Loucy (cell line): ENCODE data around the gene SYCP1.
"Not testable (repeated sequence)": the region's sequence is repeated elsewhere in the genome, so short reads cannot be mapped to it uniquely, and the experiment has no call there.

ENCODE experiments used
- H2AFZ ChIP-seq: fragments of 200-600 bp; sonication (generic); 2 replicates; pipeline ENCODE4 v1.6.0; 2016; ENCODE audit warnings: antibody characterized with exemption, mild to moderate bottlenecking, low read length, moderate library complexity
- H3F3A ChIP-seq: fragments of 200-600 bp; 2 replicates; pipeline ENCODE4 v1.6.0; 2016; ENCODE audit warnings: antibody characterized with exemption, low read depth, mild to moderate bottlenecking
- H3K27me3 ChIP-seq: fragments of 200-600 bp; sonication (generic); 2 replicates; pipeline ENCODE4 v1.6.1; 2014; ENCODE audit warnings: low read length, mild to moderate bottlenecking; ENCODE audit not compliant: insufficient read depth, poor library complexity, severe bottlenecking
- H3K36me3 ChIP-seq: fragments of 200-600 bp; sonication (generic); 2 replicates; pipeline ENCODE4 v1.6.1; 2016; ENCODE audit warnings: low read length; ENCODE audit not compliant: insufficient read depth
- H3K4me1 ChIP-seq: fragments of 200-600 bp; sonication (generic); 2 replicates; pipeline ENCODE4 v1.5.1; 2014; ENCODE audit warnings: low read length, mild to moderate bottlenecking; ENCODE audit not compliant: insufficient read depth, poor library complexity, severe bottlenecking
- H3K4me2 ChIP-seq: fragments of 200-600 bp; sonication (generic); 2 replicates; pipeline ENCODE4 v1.6.0; 2014; ENCODE audit warnings: antibody characterized with exemption, low read length, low read depth, mild to moderate bottlenecking; ENCODE audit not compliant: poor library complexity, severe bottlenecking
- H3K4me3 ChIP-seq: fragments of 200-600 bp; sonication (generic); 2 replicates; pipeline ENCODE4 v1.5.1; 2014; ENCODE audit warnings: low read length, mild to moderate bottlenecking, mixed read lengths; ENCODE audit not compliant: poor library complexity, severe bottlenecking
- H3K79me2 ChIP-seq: fragments of 200-600 bp; sonication (generic); 2 replicates; pipeline ENCODE4 v1.6.1; 2014; ENCODE audit warnings: low read length; ENCODE audit not compliant: insufficient read depth
- H3K9ac ChIP-seq: fragments of 200-600 bp; sonication (generic); 2 replicates; pipeline ENCODE4 v1.6.0; 2014; ENCODE audit warnings: mild to moderate bottlenecking, low read depth, low read length, moderate library complexity; ENCODE audit not compliant: poor library complexity, severe bottlenecking
- H3K9me2 ChIP-seq: fragments of 200-600 bp; sonication (generic); replicated peaks from 2 replicates; pipeline ENCODE4 v1.6.1; 2016; ENCODE audit warnings: low read depth, low read length, mixed read lengths
- H3K9me3 ChIP-seq: fragments of 200-600 bp; sonication (generic); 2 replicates; pipeline ENCODE4 v1.6.1; 2014; ENCODE audit warnings: mild to moderate bottlenecking, antibody characterized with exemption, low read length, low read depth; ENCODE audit not compliant: insufficient read depth
- H4K20me1 ChIP-seq: fragments of 200-600 bp; sonication (generic); 2 replicates; pipeline ENCODE4 v1.6.0; 2014; ENCODE audit warnings: antibody characterized with exemption, low read length, mild to moderate bottlenecking; ENCODE audit not compliant: insufficient read depth, poor library complexity, severe bottlenecking
- CTCF ChIP-seq: fragments of 200-600 bp; sonication (generic); conservative IDR thresholded peaks from 2 replicates; pipeline ENCODE4 v1.5.1; 2014; ENCODE audit warnings: mild to moderate bottlenecking, antibody characterized with exemption, low read length
- EZH2phosphoT487 ChIP-seq: fragments of 200-600 bp; IDR thresholded peaks from 2 replicates; pipeline ENCODE4 v1.6.1; 2018; ENCODE audit warnings: antibody characterized with exemption, mild to moderate bottlenecking, moderate library complexity, borderline replicate concordance

The SYCP1 gene

GRCh38 chr1:115012434-115012833 lies 157.8 kb downstream of the SYCP1 start:
- H3K9me3 ChIP-seq, result no peaks in the 10 kb centered on the region
- H3K79me2 ChIP-seq, result no peaks in the 10 kb centered on the region
- no peaks in the 10 kb centered on the region for H3K4me1 ChIP-seq
- no peaks in the 10 kb centered on the region for H4K20me1 ChIP-seq
- no peaks in the 10 kb centered on the region for H3K9me2 ChIP-seq
- TF ChIP-seq EZH2phosphoT487, result no peak
- TF ChIP-seq CTCF, result no peak
- H3K4me3 ChIP-seq, result no peak overlapping the region
- H3K4me2 ChIP-seq, result no peak overlapping the region
- H3F3A ChIP-seq, result no peaks in the 10 kb centered on the region
- no peak overlapping the region for H3K9ac ChIP-seq
- H3K27me3 ChIP-seq, result no peaks in the 10 kb centered on the region
- no peak overlapping the region for H2AFZ ChIP-seq
- H3K36me3 ChIP-seq, result no peaks in the 10 kb centered on the region

- no peaks in the 10 kb centered on the region for H3K27me3 ChIP-seq
- H3K9me3 ChIP-seq, result no peaks in the 10 kb centered on the region
- no peak overlapping the region for H3K4me2 ChIP-seq
- no peaks in the 10 kb centered on the region for H3K4me1 ChIP-seq
- H3K9ac ChIP-seq, result no peak overlapping the region
- H3K79me2 ChIP-seq, result no peaks in the 10 kb centered on the region
- H3K36me3 ChIP-seq, result no peaks in the 10 kb centered on the region
- no peak overlapping the region for H3K4me3 ChIP-seq
- H2AFZ ChIP-seq, result no peak overlapping the region
- H4K20me1 ChIP-seq, result no peaks in the 10 kb centered on the region
- H3K9me2 ChIP-seq, result no peaks in the 10 kb centered on the region
- TF ChIP-seq CTCF (no peak), EZH2phosphoT487 (no peak)
- H3F3A ChIP-seq, result no peaks in the 10 kb centered on the region
Measured at GRCh38 chr1:115013792-115014191, 159.1 kb downstream of the SYCP1 start.

GRCh38 chr1:115019549-115019948 lies 164.9 kb downstream of the SYCP1 start:
- H4K20me1 ChIP-seq, H3K4me2 ChIP-seq, H3F3A ChIP-seq, H3K9me2 ChIP-seq, H3K9ac ChIP-seq, H3K27me3 ChIP-seq, H3K4me1 ChIP-seq, H3K9me3 ChIP-seq, H2AFZ ChIP-seq, H3K4me3 ChIP-seq, H3K36me3 ChIP-seq, H3K79me2 ChIP-seq: not testable (repeated sequence)

GRCh38 chr1:115021145-115021544 lies 166.5 kb downstream of the SYCP1 start:
- Histone ChIP-seq H3K4me3 (no peak overlapping the region), H3K9me2 (no peaks in the 10 kb centered on the region), H3K79me2 (no peaks in the 10 kb centered on the region), H3K36me3 (no peaks in the 10 kb centered on the region), H3K4me1 (no peaks in the 10 kb centered on the region), H3K27me3 (peaks cover 7% of the 10 kb centered on the region), H3K4me2 (no peak overlapping the region), H3K9me3 (no peaks in the 10 kb centered on the region), H2AFZ (no peak overlapping the region), H4K20me1 (no peaks in the 10 kb centered on the region), H3F3A (no peaks in the 10 kb centered on the region), H3K9ac (no peak overlapping the region)
- no peak for TF ChIP-seq CTCF
- no peak for TF ChIP-seq EZH2phosphoT487
